Endothelial cell of umbilical vein (primary cell): ENCODE measurements around the gene SNHG17. TPM values are rescaled to one million over a fixed set of nuclear protein-coding genes. Genes with fewer than 3 reads are reported as not detected.

ENCODE experiments used
- BruUV-seq: library from RNA; stranded (reverse); fragments of 400-500 nt; replicated peaks from 2 replicates; lab custom pipeline; 2021; lab: Mats Ljungman, UMichigan
- CTCF ChIA-PET: fragments of 300-600, 350-600 bp; sonication (Branson Sonifier 250); formaldehyde crosslinking; loops from one replicate; lab custom pipeline; 2021; ENCODE audit warnings: antibody characterized with exemption, inconsistent platforms; lab: Charles Lee
- POLR2A ChIA-PET: fragments of 300-600, 350-600 bp; sonication (Branson Sonifier 250); formaldehyde crosslinking; loops from one replicate; lab custom pipeline; 2021; ENCODE audit warnings: antibody characterized with exemption, inconsistent platforms; lab: Charles Lee
- DNase-seq: peaks from one replicate; pipeline ENCODE4 v3.0.0-alpha.2; 2011; ENCODE audit warnings: low read depth, low spot score
- FAIRE-seq: peaks from 2 replicates; lab custom pipeline; 2011; peaks lifted over from hg19 to GRCh38; lab: Jason Lieb, UNC
- H2AFZ ChIP-seq: 2 replicates; pipeline ENCODE4 v1.6.0; 2012; ENCODE audit warnings: low read depth, low read length, control low read depth, inconsistent platforms
- H3K27ac ChIP-seq: 2 replicates; pipeline ENCODE4 v1.5.1; 2011; ENCODE audit warnings: low read depth, mild to moderate bottlenecking, control low read depth, low read length, moderate library complexity; ENCODE audit not compliant: insufficient read depth
- H3K27me3 ChIP-seq, 2 experiments: 2 replicates each; pipeline versions ENCODE4 v1.6.0 to v1.6.1; 2011; ENCODE audit warnings: low read length in 2 of 2, mixed read lengths in 1 of 2; ENCODE audit not compliant: control insufficient read depth in 2 of 2, insufficient read depth in 2 of 2
- H3K36me3 ChIP-seq, 2 experiments: 2 replicates in 1 of 2; 3 replicates in 1 of 2; pipeline ENCODE4 v1.5.1; 2011; ENCODE audit warnings: low read length in 2 of 2, mild to moderate bottlenecking in 1 of 2, moderate library complexity in 1 of 2; ENCODE audit not compliant: control insufficient read depth in 2 of 2, insufficient read depth in 2 of 2; ENCODE audit errors: extremely low read depth in 1 of 2
- H3K4me1 ChIP-seq: 3 replicates; pipeline ENCODE4 v1.5.1; 2011; ENCODE audit warnings: mild to moderate bottlenecking, low read length; ENCODE audit not compliant: control insufficient read depth, insufficient read depth; ENCODE audit errors: extremely low read depth
- H3K4me2 ChIP-seq: 2 replicates; pipeline ENCODE4 v1.6.1; 2011; ENCODE audit warnings: low read length, control low read depth, mixed read lengths; ENCODE audit not compliant: insufficient read depth
- H3K4me3 ChIP-seq, 3 experiments: fragments of 200-600 bp in 1 of 3; sonication (generic), shearing (Covaris generic) in 1 of 3; replicated peaks in 1 of 3; 2 replicates each; pipeline ENCODE4 v1.5.1; 2011 to 2016; ENCODE audit warnings: control low read depth in 3 of 3, low read length in 3 of 3, mild to moderate bottlenecking in 2 of 3, inconsistent platforms in 1 of 3, low read depth in 1 of 3, moderate library complexity in 1 of 3; ENCODE audit not compliant: insufficient read depth in 1 of 3
- H3K79me2 ChIP-seq: 2 replicates; pipeline ENCODE4 v1.6.0; 2012; ENCODE audit warnings: low read length, inconsistent platforms; ENCODE audit not compliant: control insufficient read depth, insufficient read depth
- H3K9ac ChIP-seq: replicated peaks from 2 replicates; pipeline ENCODE3; 2011; ENCODE audit warnings: low read length, control low read depth; ENCODE audit not compliant: insufficient read depth; ENCODE audit errors: extremely low read depth
- H3K9me1 ChIP-seq: replicated peaks from 3 replicates; pipeline ENCODE4 v1.6.0; 2011; ENCODE audit warnings: mild to moderate bottlenecking, low read length; ENCODE audit not compliant: control insufficient read depth, insufficient read depth; ENCODE audit errors: extremely low read depth
- H3K9me3 ChIP-seq: replicated peaks from 2 replicates; pipeline ENCODE4 v1.5.1; 2012; ENCODE audit warnings: low read length, inconsistent platforms; ENCODE audit not compliant: control insufficient read depth, insufficient read depth
- H4K20me1 ChIP-seq: replicated peaks from 2 replicates; pipeline ENCODE3; 2011; ENCODE audit warnings: mild to moderate bottlenecking, low read length; ENCODE audit not compliant: control insufficient read depth, insufficient read depth; ENCODE audit errors: extremely low read depth
- CTCF ChIP-seq, 2 donors: IDR thresholded peaks; 1 replicate in 1 of 2; 2 replicates in 1 of 2; pipeline ENCODE4 v1.5.1; 2011; ENCODE audit warnings: low read length in 2 of 2, mild to moderate bottlenecking in 2 of 2, moderate library complexity in 2 of 2, control low read depth in 1 of 2, inconsistent platforms in 1 of 2, low read depth in 1 of 2; ENCODE audit not compliant: insufficient read depth in 1 of 2; ENCODE audit errors: extremely low read depth in 1 of 2
- EZH2 ChIP-seq: IDR thresholded peaks from 2 replicates; pipeline ENCODE4 v1.6.1; 2012; ENCODE audit warnings: borderline replicate concordance, low read depth, mild to moderate bottlenecking, moderate library complexity, low read length, inconsistent platforms; ENCODE audit not compliant: severe bottlenecking
- FOS ChIP-seq: IDR thresholded peaks from 2 replicates; pipeline ENCODE4 v1.6.1; 2011; ENCODE audit warnings: mild to moderate bottlenecking, low read length, moderate library complexity, borderline replicate concordance; ENCODE audit not compliant: insufficient read depth
- GATA2 ChIP-seq: IDR thresholded peaks from 2 replicates; pipeline ENCODE4 v1.7.0; 2011; ENCODE audit warnings: low read depth, mild to moderate bottlenecking, moderate library complexity, mixed read lengths, low read length; ENCODE audit not compliant: insufficient read length, insufficient read depth
- JUN ChIP-seq: IDR thresholded peaks from 2 replicates; pipeline ENCODE4 v1.6.1; 2011; ENCODE audit warnings: borderline replicate concordance, low read depth; ENCODE audit not compliant: insufficient read length, insufficient read depth
- MAX ChIP-seq: IDR thresholded peaks from 2 replicates; pipeline ENCODE4 v1.6.1; 2011; ENCODE audit not compliant: insufficient read depth, insufficient read length
- MYC ChIP-seq: IDR thresholded peaks from one replicate; pipeline ENCODE4 v1.6.1; 2011; ENCODE audit warnings: mild to moderate bottlenecking, low read depth, low read length
- POLR2A ChIP-seq: IDR thresholded peaks from 2 replicates; pipeline ENCODE4 v1.6.1; 2012; ENCODE audit warnings: low read depth, mild to moderate bottlenecking, control low read depth, low read length
- POLR2AphosphoS5 ChIP-seq: IDR thresholded peaks from 2 replicates; pipeline ENCODE4 v1.6.1; 2012; ENCODE audit warnings: low read depth, mild to moderate bottlenecking, control low read depth, low read length, moderate library complexity; ENCODE audit not compliant: insufficient read depth
- dilution Hi-C: fragments of 300-500 bp; cut with MboI; formaldehyde crosslinking; loops from one replicate; pipeline ENCODE4 v1.15.0; 2019; ENCODE audit warnings: low sequenced_read_pairs; ENCODE audit not compliant: extremely low pct_ligation_motif_present
- intact Hi-C: fragments of 100-400 bp; cut with micrococcal nuclease; formaldehyde crosslinking; loops from one replicate; pipeline ENCODE4 v1.10.0; 2022
- polyA plus RNA-seq, 4 experiments: library from polyadenylated mRNA; depleted of rRNA in 3 of 4; stranded (reverse) in 3 of 4; unstranded in 1 of 4; fragments of >200 nt; gene quantifications; 2 replicates each; pipeline versions ENCODE4 v1.2.1 to v1.2.3, GENCODE V29; 2011 to 2012; ENCODE audit warnings: missing spikeins in 1 of 4
- total RNA-seq: library from RNA; stranded (reverse); gene quantifications from 2 replicates; pipeline ENCODE4 v1.2.3, GENCODE V29; 2021

Gene SNHG17
- total and polyA plus RNA-seq, 2 donors (not counting 3 experiments of a cell fraction or from before 2014, with no cell fraction given): 39.4 to 94.0 TPM

- H3K27ac ChIP-seq: no peak overlapping the region
- dilution Hi-C loops (no loop called here), intact Hi-C loops (no loop called here)
- CTCF ChIA-PET: interaction anchor here (1.4 kb wide), 1 partner anchor 23 kb away, joined by 3 read pairs; no protein-coding TSS in a partner anchor
- no peak for DNase-seq
- POLR2A ChIA-PET: no interaction called here
- peaks cover 6 to 13% of the 10 kb centered on the region in 2 experiments for H3K27me3 ChIP-seq
- no peak overlapping the region for H2AFZ ChIP-seq
- no peaks in the 10 kb centered on the region for H3K36me3 ChIP-seq
- TF ChIP-seq GATA2 (no peak), EZH2 (no peak), FOS (no peak), CTCF (IDR thresholded peaks at IDR 0.05; ENCODE audit: extremely low read depth in 1 of 2, insufficient read depth in 1 of 2, low read depth in 1 of 2, low read length in 2 of 2) (no peak), MYC (no peak), JUN (no peak), POLR2AphosphoS5 (no peak), MAX (no peak), POLR2A (no peak)
- H3K9me3 ChIP-seq: no peaks in the 10 kb centered on the region
- no peak overlapping the region for H3K4me2 ChIP-seq
- H3K79me2 ChIP-seq: no peaks in the 10 kb centered on the region
- H3K9ac ChIP-seq: no peak overlapping the region
- H3K9me1 ChIP-seq: no peaks in the 10 kb centered on the region
- no peak overlapping the region for H3K4me3 ChIP-seq
- FAIRE-seq: no peak
- no peaks in the 10 kb centered on the region for H4K20me1 ChIP-seq
- no TSS peak for BruUV-seq
- no peaks in the 10 kb centered on the region for H3K4me1 ChIP-seq
Observed at GRCh38 chr20:38386004-38386403, 49.1 kb downstream of the SNHG17 start.
